PFSK-1 (cell line): Measurements from ENCODE around the gene PRKN.

Experiments used
- FOXP2 ChIP-seq: optimal IDR thresholded peaks from 2 replicates; pipeline ENCODE3; 2011; ENCODE audit warnings: borderline replicate concordance, control low read depth, inconsistent platforms; ENCODE audit not compliant: insufficient read depth; ENCODE audit errors: extremely low read length, extremely low read depth
- POLR2AphosphoS5 ChIP-seq: IDR thresholded peaks from 2 replicates; pipeline ENCODE4 v1.6.1; 2012; ENCODE audit warnings: low read depth, mild to moderate bottlenecking, control low read depth, low read length, moderate library complexity
- SIN3A ChIP-seq: IDR thresholded peaks from 2 replicates; pipeline ENCODE4 v1.6.1; 2012; ENCODE audit warnings: mild to moderate bottlenecking, low read length, moderate library complexity, borderline replicate concordance; ENCODE audit not compliant: insufficient read depth
- TAF1 ChIP-seq: IDR thresholded peaks from 2 replicates; pipeline ENCODE4 v1.6.1; 2012; ENCODE audit warnings: low read length, control low read depth, borderline replicate concordance; ENCODE audit not compliant: insufficient read depth
- TF ChIP-seq, protein P1 (sequence below), 2 experiments: IDR thresholded peaks; 2 replicates each; pipeline versions ENCODE4 v1.6.1 to v1.8.0; 2011 to 2012; ENCODE audit warnings: low read depth in 2 of 2, low read length in 2 of 2, control low read depth in 1 of 2, inconsistent platforms in 1 of 2, mild to moderate bottlenecking in 1 of 2, moderate library complexity in 1 of 2; ENCODE audit not compliant: insufficient read depth in 1 of 2

DNA sequence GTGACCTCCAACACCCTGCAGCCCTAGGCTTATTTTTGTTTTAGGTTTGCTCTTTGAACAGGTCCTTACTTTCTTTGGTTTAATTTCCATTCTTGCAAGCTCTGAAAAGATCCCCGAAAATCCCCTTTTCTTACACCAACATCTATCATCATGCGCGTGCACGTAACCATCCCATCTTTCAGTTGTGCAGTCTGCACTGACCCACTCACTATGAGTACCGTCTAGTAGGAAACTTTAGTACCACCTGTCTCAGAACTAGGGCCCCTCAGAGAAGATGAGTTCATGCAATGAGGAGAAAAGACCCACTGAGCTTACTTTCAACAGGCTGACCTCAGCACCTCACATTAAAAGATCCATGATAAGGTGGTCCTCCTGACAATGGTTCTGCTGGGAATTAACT is 1333.1 kb downstream of the PRKN start:
- TF ChIP-seq POLR2AphosphoS5, result no peak
- TF ChIP-seq, protein P1, sequence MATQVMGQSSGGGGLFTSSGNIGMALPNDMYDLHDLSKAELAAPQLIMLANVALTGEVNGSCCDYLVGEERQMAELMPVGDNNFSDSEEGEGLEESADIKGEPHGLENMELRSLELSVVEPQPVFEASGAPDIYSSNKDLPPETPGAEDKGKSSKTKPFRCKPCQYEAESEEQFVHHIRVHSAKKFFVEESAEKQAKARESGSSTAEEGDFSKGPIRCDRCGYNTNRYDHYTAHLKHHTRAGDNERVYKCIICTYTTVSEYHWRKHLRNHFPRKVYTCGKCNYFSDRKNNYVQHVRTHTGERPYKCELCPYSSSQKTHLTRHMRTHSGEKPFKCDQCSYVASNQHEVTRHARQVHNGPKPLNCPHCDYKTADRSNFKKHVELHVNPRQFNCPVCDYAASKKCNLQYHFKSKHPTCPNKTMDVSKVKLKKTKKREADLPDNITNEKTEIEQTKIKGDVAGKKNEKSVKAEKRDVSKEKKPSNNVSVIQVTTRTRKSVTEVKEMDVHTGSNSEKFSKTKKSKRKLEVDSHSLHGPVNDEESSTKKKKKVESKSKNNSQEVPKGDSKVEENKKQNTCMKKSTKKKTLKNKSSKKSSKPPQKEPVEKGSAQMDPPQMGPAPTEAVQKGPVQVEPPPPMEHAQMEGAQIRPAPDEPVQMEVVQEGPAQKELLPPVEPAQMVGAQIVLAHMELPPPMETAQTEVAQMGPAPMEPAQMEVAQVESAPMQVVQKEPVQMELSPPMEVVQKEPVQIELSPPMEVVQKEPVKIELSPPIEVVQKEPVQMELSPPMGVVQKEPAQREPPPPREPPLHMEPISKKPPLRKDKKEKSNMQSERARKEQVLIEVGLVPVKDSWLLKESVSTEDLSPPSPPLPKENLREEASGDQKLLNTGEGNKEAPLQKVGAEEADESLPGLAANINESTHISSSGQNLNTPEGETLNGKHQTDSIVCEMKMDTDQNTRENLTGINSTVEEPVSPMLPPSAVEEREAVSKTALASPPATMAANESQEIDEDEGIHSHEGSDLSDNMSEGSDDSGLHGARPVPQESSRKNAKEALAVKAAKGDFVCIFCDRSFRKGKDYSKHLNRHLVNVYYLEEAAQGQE (IDR thresholded peaks at IDR 0.05; ENCODE audit: insufficient read depth in 1 of 2, low read depth in 2 of 2, low read length in 2 of 2), result no peak
- TF ChIP-seq SIN3A, result no peak
- TF ChIP-seq FOXP2, result no peak
- TF ChIP-seq TAF1, result no peak
